Activated naive CD4-positive, alpha-beta T cell treated with anti-CD3 and anti-CD28 coated beads, Interleukin-2, amount 50 U/mL, for 72 hours (primary cell): ENCODE results near the gene CBFA2T2. TPM values are rescaled to one million over a fixed set of nuclear protein-coding genes. Genes with fewer than 3 reads are reported as not detected.
A peak's percentile ranks its signal among the peaks of the same experiment; 100 is the strongest.
"Not testable (repeated sequence)": the region's sequence is repeated elsewhere in the genome, so short reads cannot be mapped to it uniquely, and the experiment has no call there.

ENCODE experiments used
- ATAC-seq, 2 donors: fragments of 150-1000 bp; cut with Tn5 transposase; 2 replicates each; pipeline ENCODE4 v1.10.0; 2021; ENCODE audit warnings: mild to moderate bottlenecking in 2 of 2, moderate library complexity in 2 of 2
- DNase-seq, 2 donors: peaks; one replicate each; pipeline ENCODE4 v3.0.0; 2021 to 2022; ENCODE audit warnings: low spot score in 2 of 2
- H3K27ac Mint-ChIP-seq, 2 donors: one replicate each; pipeline ENCODE4 v1.8.0; 2022; ENCODE audit warnings: mild to moderate bottlenecking in 2 of 2, mixed read lengths in 2 of 2
- H3K36me3 Mint-ChIP-seq, 2 donors: one replicate each; pipeline ENCODE4 v1.8.0; 2022; ENCODE audit warnings: mixed read lengths in 2 of 2
- H3K9me3 Mint-ChIP-seq, 2 donors: one replicate each; pipeline ENCODE4 v1.8.0; 2022; ENCODE audit warnings: mixed read lengths in 2 of 2
- total RNA-seq, 2 donors: library from RNA; stranded (reverse); gene quantifications; one replicate each; pipeline ENCODE4 v1.2.3, GENCODE V29; 2022

The CBFA2T2 gene
- 10 to 100 TPM; 13.7 to 16.3 TPM for total RNA-seq

DNA sequence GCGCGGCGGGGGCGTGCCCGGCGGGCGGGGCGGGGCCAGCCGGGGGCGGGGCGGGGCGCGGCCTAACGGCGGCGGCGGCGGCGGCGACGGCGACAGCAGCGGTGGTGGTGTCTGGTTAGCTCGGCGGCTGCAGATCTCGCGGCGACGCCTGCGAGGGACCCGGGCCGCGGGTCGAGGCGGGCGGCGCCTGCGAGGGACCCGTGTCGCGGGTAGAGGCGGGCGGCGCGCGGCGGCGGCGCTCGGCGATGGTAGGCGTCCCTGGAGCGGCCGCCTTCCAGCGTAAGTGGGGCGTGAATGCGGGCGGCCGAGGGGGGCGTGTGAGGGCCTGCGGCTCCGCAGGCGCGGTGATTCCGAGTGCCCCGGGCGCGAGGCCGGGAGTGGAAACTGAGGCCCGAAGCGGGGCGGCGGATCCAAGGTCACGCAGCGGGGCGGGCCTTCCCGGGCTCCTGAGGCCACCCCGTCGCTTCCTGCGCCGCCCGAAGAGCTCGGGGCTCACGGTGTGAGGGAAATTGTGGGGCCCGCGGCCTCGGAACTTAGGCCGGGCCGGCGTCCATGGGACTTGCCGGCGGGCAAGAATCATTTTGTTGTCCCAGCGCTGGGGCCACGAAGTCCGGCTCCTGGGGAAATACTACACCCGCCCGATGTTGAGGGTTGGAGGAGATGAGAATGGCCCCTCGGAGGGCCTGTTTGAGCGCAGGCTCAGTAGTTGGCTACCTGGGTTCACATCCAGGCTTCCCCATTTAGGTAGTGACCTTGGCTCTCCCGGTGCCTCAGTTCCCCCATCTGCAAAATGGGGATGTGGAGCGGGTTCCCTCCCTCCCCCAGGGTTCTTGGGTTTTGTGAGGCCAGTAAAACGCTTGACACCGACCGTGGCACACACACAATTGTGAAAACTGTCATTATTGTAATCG lies at the start of gene CBFA2T2:
TSS of gene CBFA2T2 (plus strand) at position 74 of the 911 bp plus-strand sequence. CDS start at position 246, 172 bp downstream.
- H3K27ac Mint-ChIP-seq: peak within 1 kb of the TSS; percentile 72 to 84
- ATAC-seq: peak; percentile 65 to 69

DNA sequence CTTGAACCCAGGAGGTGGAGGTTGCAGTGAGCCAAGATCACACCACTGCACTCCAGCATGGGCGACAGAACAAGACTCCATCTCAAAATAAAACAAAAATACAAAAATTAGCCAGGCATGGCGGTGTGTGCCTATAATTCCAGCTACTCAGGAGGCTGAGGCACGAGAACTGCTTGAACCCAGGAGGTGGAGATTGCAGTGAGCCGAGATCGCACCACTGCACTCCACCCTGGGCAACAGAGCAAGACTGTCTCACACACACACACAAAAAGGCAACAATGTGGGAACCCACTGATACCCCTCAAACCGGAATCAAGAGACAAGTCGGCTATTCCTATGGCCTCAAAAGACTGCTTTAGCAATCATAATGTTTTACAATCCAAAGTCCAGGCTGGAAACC lies 49.3 kb upstream of the CBFA2T2 start:
- not testable (repeated sequence) for H3K36me3 Mint-ChIP-seq, DNase-seq, ATAC-seq, H3K9me3 Mint-ChIP-seq, H3K27ac Mint-ChIP-seq

More for the DNA sequence above, at the start of gene CBFA2T2:
- H3K9me3 Mint-ChIP-seq: no peaks in the 10 kb centered on the region
- no peak for DNase-seq
- no peaks in the 10 kb centered on the region for H3K36me3 Mint-ChIP-seq

DNA sequence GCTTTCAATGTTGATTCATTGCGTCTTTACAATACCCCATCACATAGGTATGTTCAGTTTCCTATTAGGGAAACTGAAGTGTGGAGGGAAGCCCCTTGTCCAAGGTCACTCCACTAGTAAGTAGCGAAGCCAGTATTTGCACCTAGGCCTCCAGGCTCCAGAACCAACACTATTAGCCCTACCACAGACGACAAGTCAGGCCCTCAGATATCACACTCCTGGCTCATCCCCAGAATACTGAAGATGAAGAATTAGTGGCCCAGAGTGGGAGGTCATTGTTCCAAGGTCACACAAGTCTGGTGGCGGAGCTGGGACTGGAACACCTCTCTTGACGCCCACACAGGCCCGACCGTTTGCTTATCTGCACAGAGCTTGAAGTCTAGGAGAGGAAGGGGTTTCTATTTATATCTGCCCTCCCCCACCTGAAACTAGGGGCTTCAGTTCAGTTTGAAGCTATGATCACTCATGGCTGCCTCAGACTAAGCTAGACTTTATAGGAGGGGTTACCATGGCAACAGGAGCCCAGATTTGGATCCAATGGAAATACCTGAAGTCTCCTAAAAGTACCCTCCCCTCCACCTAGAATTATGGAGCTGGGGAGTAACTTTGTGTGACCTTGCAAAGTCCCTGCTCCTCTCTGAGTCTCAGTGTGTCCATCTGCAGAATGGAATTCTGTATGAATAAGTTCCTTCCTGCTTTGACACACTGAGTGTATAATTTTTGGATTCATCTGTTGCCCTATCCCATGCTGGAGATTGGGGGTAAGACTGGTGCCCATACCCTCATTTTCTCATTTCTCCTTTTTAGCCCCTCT lies 48.5 kb upstream of the CBFA2T2 start:
- no peaks in the 10 kb centered on the region for H3K36me3 Mint-ChIP-seq
- ATAC-seq: no peak
- no peak overlapping the region for H3K27ac Mint-ChIP-seq
- no peaks in the 10 kb centered on the region for H3K9me3 Mint-ChIP-seq
- no peak for DNase-seq

- H3K36me3 Mint-ChIP-seq: no peaks in the 10 kb centered on the region
- no peaks in the 10 kb centered on the region for H3K9me3 Mint-ChIP-seq
- ATAC-seq (no peak), DNase-seq (no peak)
- H3K27ac Mint-ChIP-seq: no peak overlapping the region
Observed at GRCh38 chr20:33442136-33443005, 47.5 kb upstream of the CBFA2T2 start.

DNA sequence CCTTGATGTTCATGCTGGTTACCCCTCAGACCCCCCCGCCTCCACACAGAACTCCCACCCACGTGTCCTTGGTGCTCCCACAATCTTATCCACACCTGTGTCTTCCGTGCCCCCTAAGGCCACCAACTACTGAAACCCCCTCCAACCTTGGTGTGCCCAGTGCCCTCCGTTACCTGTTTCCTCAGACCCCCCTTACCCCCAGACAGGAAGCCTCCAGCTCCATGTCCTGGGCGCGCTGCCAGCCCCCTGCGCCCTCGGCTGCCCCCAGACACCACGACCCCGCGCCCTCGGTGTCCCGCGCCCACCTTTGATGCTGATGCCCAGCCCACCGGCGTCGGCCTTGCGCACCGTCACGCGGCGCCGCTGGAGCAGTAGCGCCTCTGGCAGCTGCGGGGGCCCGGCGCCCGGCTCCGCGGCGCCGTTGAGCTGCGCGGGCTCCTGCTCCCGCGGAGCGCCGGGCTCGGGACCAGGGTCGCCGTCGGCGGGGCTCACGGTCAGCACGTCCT lies 46.8 kb upstream of the CBFA2T2 start:
- H3K36me3 Mint-ChIP-seq: no peaks in the 10 kb centered on the region
- DNase-seq: peak in 1 of 2 donors; percentile 7
- ATAC-seq: peak; percentile 13 to 16
- no peak overlapping the region for H3K27ac Mint-ChIP-seq
- no peaks in the 10 kb centered on the region for H3K9me3 Mint-ChIP-seq

DNA sequence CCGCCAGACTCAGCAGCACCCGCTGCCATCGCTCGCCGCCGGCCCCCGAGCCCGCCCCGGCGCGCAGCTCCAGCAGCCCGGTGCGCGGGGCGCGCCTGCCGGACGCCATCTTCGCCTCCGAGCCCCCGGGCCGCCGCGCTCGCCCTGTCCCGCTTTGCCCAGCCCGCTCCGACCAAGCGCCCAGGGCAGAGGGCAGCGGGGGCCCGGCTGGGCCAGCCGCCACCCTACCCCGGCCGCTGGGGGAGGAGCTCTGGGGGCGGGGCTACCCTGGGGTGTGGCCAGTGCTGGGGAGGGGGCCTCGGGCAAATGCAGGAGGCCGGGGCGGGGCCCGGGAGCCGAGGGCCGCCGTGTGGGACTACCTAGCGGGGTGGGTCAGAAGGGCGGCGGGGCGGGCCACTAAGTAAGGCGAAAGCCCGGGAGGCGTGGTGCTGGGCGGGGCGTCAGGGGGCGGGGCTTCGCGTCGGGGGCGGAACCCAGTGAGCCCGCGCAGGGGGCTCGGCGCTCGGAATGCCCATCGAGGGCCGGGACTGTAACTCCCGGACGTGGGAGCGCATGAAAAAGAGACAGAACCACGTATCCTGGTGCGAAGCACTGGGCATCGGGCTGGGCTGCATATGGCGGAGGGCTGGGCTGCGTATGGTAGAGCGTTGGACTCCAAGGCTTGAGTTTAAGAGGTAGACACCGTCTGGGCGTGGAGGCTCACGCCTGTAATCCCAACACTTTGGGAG lies 46.2 kb upstream of the CBFA2T2 start, which contains the start of gene SNTA1:
TSS of gene SNTA1 (minus strand) at position 252 of the 728 bp plus-strand sequence. CDS start at position 109, 143 bp downstream.
- ATAC-seq (peak; percentile 93 to 94), DNase-seq (peak; percentile 87 to 89)
- Mint-ChIP-seq H3K36me3 (no peaks in the 10 kb centered on the region), H3K27ac (peak within 1 kb of the TSS; percentile 79 to 97), H3K9me3 (no peaks in the 10 kb centered on the region)

DNA sequence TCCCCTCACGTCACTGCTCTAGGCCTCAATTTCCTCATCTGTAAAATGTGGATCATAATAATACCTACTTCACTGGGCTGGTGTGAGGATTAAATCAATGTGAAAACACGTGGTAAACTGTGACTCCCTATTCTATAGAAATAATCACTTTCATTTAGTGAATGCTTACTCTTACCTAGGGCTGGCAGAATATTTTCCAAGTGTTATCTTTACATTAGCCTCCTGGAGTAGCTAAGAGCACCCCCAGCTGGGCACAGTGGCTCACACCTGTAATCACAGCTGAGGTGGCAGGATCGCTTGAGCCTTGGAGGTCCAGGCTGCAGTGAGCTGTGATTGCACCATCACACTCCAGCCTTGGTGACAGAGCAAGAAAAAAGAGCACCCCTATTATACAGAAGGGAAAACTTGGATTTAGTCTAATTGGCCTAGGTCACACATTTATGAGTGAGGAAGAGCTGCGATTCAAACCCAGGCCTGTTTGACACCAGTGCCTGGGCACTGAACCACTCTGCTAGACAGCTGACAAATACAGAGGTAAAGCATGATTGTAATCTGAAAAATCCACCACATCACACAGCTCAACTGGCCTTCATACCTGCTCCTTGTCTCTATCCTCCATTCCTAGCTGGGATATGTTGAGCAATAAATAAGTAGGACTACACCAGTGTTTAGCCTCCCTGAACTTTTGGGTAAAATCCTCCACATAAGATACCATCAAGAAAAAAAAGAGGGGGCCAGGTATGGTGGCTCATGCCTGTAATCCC lies 44.9 kb upstream of the CBFA2T2 start:
- no peak for DNase-seq
- no peaks in the 10 kb centered on the region for H3K36me3 Mint-ChIP-seq
- H3K27ac Mint-ChIP-seq: peak overlapping the region; percentile 72 to 79
- ATAC-seq: peak in 1 of 2 donors; percentile 21
- H3K9me3 Mint-ChIP-seq: no peaks in the 10 kb centered on the region

DNA sequence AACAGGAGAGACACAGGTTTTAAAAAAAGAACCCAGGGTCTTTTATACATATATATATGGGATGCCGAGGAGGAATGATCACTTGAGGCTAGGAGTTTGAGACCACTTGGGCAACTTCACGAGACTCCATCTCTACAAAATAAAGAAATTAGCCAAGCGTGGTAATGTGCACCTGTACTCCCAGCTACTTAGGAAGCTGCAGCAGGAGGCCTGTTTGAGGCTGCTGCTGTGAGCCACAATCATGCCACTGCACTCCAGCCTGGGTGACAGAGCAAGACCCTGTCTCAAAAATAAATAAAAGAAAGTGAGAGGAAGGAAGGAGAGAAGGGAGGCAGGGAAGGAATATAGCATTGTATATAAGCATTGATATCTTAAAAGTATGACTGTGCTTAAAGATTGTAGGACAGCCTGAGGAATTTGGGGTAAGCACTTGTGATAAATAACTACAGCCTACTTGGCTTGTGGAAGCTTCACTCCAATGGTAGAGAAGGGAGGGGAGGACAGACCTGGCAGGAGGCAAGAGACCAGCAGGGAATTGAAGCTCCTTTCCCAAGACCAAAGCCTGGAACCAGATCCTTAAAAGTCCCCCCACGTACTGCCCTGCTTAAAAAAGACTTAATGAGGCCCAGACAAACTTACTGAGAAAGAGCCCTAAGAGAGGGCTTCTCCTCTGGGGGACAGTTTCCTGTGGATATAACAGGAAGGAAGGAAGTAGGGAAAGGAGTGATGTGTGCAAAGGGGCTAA lies 43.8 kb upstream of the CBFA2T2 start:
- DNase-seq: no peak
- Mint-ChIP-seq H3K9me3 (no peaks in the 10 kb centered on the region), H3K36me3 (no peaks in the 10 kb centered on the region), H3K27ac (no peak overlapping the region)
- no peak for ATAC-seq

DNA sequence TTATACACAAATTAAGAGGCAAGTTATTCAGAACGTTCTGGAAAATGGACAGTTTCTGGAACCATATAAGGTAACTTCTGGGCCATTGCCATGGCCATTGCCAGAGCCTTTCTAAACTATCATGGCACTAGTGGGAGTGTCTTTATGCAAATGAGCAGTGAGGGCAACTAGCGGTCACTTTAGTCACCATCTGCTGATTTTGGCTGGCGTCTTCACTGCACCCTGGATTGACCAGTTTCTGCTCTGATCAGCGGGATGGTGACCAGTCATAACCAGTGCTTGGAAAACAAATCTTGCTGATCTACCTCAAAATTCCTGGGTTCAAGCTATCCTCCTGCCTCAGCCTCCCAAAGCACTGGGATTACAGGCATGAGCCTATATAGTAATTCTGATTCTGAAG lies 39.0 kb upstream of the CBFA2T2 start:
- ATAC-seq: no peak
- Mint-ChIP-seq H3K9me3 (no peaks in the 10 kb centered on the region), H3K27ac (no peak overlapping the region), H3K36me3 (no peaks in the 10 kb centered on the region)
- no peak for DNase-seq

- not testable (repeated sequence) for H3K27ac Mint-ChIP-seq, H3K36me3 Mint-ChIP-seq, H3K9me3 Mint-ChIP-seq
- DNase-seq (peak; percentile 78 to 88), ATAC-seq (peak; percentile 90 to 98)
Observed at GRCh38 chr20:33456916-33457642, 32.8 kb upstream of the CBFA2T2 start.

DNA sequence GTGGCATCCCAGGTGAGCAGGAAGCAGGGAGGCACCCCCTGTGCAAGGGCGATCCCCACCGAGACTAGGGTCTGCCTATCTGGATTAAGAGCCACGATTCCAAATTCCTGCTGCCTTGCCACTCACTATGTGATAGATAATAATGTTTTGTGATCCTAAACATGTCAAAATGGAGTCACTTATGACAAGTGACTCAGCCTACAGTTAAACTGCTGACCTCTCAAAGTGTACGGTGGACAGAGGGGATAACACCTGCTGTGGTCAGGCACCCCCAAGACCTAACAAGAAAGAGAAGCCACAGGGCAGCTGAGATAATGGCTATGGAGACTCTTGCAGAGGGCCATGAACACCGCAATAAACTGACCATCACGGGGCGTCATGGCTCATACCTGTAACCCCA lies 30.3 kb upstream of the CBFA2T2 start:
- ATAC-seq (no peak), DNase-seq (no peak)
- Mint-ChIP-seq H3K36me3 (no peaks in the 10 kb centered on the region), H3K27ac (peak overlapping the region; percentile 44 to 50), H3K9me3 (no peaks in the 10 kb centered on the region)

DNA sequence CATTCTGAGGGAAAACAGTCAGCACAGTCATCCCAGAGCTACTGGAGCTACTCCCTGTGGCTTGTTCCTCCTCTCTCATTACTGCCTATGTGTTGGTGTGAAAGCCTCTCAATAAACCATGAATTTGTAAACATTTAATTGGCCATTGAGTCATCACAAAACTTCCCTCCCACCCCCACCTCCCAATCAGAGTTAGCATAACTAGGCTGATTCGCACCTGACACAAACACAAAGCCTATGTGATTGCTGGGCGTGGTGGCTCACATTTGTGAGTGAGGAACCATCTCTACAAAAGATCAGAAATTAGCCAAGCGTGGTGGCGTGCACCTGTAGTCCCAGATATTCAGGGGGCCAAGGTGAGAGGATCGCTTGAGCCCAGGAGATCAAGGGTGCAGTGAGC lies 29.2 kb upstream of the CBFA2T2 start:
- peak in 1 of 2 donors; percentile 45 for ATAC-seq
- H3K36me3 Mint-ChIP-seq: no peaks in the 10 kb centered on the region
- no peak for DNase-seq
- H3K27ac Mint-ChIP-seq: no peak overlapping the region
- no peaks in the 10 kb centered on the region for H3K9me3 Mint-ChIP-seq

GRCh38 chr20:33463332-33464101 lies 26.4 kb upstream of the CBFA2T2 start:
- ATAC-seq: no peak
- no peak for DNase-seq
- no peaks in the 10 kb centered on the region for H3K9me3 Mint-ChIP-seq
- H3K36me3 Mint-ChIP-seq: no peaks in the 10 kb centered on the region
- peak overlapping the region in 1 of 2 donors; percentile 36 for H3K27ac Mint-ChIP-seq
